HG03135 (cell line): ENCODE data around the gene KIAA0232.
"Not testable (repeated sequence)": the region's sequence is repeated elsewhere in the genome, so short reads cannot be mapped to it uniquely, and the experiment has no call there.

Experiments used
- ATAC-seq: cut with Tn5 transposase; IDR thresholded peaks from one replicate; pipeline ENCODE4 v1.9.1; 2021; ENCODE audit warnings: mild to moderate bottlenecking, moderate library complexity; ENCODE audit not compliant: unreplicated experiment

KIAA0232 gene

GRCh38 chr4:6755088-6755753 is 27.3 kb upstream of the KIAA0232 start:
- no peak for ATAC-seq

- ATAC-seq = not testable (repeated sequence)
These were observed 26.2 kb upstream of the KIAA0232 start for GRCh38 chr4:6756345-6756744.

- no peak for ATAC-seq
These were observed 23.8 kb upstream of the KIAA0232 start for GRCh38 chr4:6758728-6759127.

GRCh38 chr4:6760865-6761264 is 21.7 kb upstream of the KIAA0232 start:
- no peak for ATAC-seq

- ATAC-seq = no peak
These were observed 20.6 kb upstream of the KIAA0232 start for GRCh38 chr4:6761649-6762615.

- no peak for ATAC-seq
These were observed 19.1 kb upstream of the KIAA0232 start for GRCh38 chr4:6763330-6763851.

- no peak for ATAC-seq
These were observed 17.4 kb upstream of the KIAA0232 start for GRCh38 chr4:6764976-6765620.

GRCh38 chr4:6765703-6766102 is 16.8 kb upstream of the KIAA0232 start:
- ATAC-seq = no peak

- ATAC-seq = no peak
These were observed 15.2 kb upstream of the KIAA0232 start for GRCh38 chr4:6767386-6767747.

- ATAC-seq = no peak
These were observed 14.6 kb upstream of the KIAA0232 start for GRCh38 chr4:6767748-6768538.

GRCh38 chr4:6768539-6768905 is 14.0 kb upstream of the KIAA0232 start:
- no peak for ATAC-seq

GRCh38 chr4:6769233-6769988 is 13.1 kb upstream of the KIAA0232 start:
- ATAC-seq = no peak

- ATAC-seq = no peak
These were observed 12.5 kb upstream of the KIAA0232 start for GRCh38 chr4:6769989-6770420.

- ATAC-seq = no peak
These were observed 11.8 kb upstream of the KIAA0232 start for GRCh38 chr4:6770581-6771228.

GRCh38 chr4:6771229-6771671 is 11.3 kb upstream of the KIAA0232 start:
- ATAC-seq = no peak

GRCh38 chr4:6772223-6772928 is 10.2 kb upstream of the KIAA0232 start:
- ATAC-seq = no peak

- ATAC-seq = no peak
These were observed 9.4 kb upstream of the KIAA0232 start for GRCh38 chr4:6773106-6773505.

GRCh38 chr4:6773616-6774540 is 8.6 kb upstream of the KIAA0232 start:
- ATAC-seq = no peak
